NB4 (cell line): ENCODE measurements around the gene ZNF574.

Experiments
- MAX ChIP-seq: IDR thresholded peaks from 2 replicates; pipeline ENCODE4 v1.6.1; 2011; ENCODE audit warnings: low read depth, low read length
- MYC ChIP-seq: IDR thresholded peaks from 2 replicates; pipeline ENCODE4 v1.6.1; 2011; ENCODE audit warnings: low read depth, low read length
- POLR2A ChIP-seq: IDR thresholded peaks from 2 replicates; pipeline ENCODE4 v1.6.1; 2011; ENCODE audit warnings: mild to moderate bottlenecking; ENCODE audit not compliant: insufficient read length; ENCODE audit errors: extremely low read depth
- TF ChIP-seq, protein P1 (sequence below): IDR thresholded peaks from one replicate; pipeline ENCODE4 v1.5.1; 2012; ENCODE audit warnings: low read depth, low read length

DNA sequence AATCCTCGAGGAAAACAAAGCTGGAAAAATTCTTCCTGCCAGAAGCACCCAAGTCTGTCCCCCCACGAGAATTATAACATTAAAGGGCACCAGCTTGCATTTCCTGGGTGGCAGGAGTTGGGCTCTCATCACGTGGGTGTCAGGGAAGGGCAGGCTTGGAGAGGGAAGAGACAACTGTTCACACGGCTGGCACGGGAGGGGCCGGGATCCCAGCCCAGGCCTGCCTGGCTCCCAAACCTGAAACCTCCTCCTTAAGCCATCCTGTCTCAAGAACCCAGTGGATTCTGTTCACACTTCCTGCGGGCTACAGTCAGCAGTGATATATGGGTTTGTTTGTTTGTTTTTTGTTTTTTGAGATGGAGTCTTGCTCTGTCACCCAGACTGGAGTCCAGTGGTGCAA, 18.1 kb upstream of the ZNF574 start:
- TF ChIP-seq POLR2A = no peak
- TF ChIP-seq, protein P1, sequence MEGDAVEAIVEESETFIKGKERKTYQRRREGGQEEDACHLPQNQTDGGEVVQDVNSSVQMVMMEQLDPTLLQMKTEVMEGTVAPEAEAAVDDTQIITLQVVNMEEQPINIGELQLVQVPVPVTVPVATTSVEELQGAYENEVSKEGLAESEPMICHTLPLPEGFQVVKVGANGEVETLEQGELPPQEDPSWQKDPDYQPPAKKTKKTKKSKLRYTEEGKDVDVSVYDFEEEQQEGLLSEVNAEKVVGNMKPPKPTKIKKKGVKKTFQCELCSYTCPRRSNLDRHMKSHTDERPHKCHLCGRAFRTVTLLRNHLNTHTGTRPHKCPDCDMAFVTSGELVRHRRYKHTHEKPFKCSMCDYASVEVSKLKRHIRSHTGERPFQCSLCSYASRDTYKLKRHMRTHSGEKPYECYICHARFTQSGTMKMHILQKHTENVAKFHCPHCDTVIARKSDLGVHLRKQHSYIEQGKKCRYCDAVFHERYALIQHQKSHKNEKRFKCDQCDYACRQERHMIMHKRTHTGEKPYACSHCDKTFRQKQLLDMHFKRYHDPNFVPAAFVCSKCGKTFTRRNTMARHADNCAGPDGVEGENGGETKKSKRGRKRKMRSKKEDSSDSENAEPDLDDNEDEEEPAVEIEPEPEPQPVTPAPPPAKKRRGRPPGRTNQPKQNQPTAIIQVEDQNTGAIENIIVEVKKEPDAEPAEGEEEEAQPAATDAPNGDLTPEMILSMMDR = no peak
- TF ChIP-seq MAX = no peak
- TF ChIP-seq MYC = no peak
